HG03095 (cell line): Measurements from ENCODE around the gene NBPF1.
"Not testable (repeated sequence)": the region's sequence is repeated elsewhere in the genome, so short reads cannot be mapped to it uniquely, and the experiment has no call there.

Experiments used
- ATAC-seq: cut with Tn5 transposase; IDR thresholded peaks from one replicate; pipeline ENCODE4 v1.9.1; 2021; ENCODE audit warnings: moderate library complexity; ENCODE audit not compliant: unreplicated experiment

Gene NBPF1

GRCh38 chr1:16518913-16519254 lies 94.5 kb downstream of the NBPF1 start:
- not testable (repeated sequence) for ATAC-seq

GRCh38 chr1:16516694-16517410 lies 96.5 kb downstream of the NBPF1 start:
- not testable (repeated sequence) for ATAC-seq

GRCh38 chr1:16514107-16515055 lies 99.0 kb downstream of the NBPF1 start, which contains the start of gene RNU1-1:
Gene RNU1-1, minus strand, starts transcription at chr1:16514285.
- not testable (repeated sequence) for ATAC-seq

DNA sequence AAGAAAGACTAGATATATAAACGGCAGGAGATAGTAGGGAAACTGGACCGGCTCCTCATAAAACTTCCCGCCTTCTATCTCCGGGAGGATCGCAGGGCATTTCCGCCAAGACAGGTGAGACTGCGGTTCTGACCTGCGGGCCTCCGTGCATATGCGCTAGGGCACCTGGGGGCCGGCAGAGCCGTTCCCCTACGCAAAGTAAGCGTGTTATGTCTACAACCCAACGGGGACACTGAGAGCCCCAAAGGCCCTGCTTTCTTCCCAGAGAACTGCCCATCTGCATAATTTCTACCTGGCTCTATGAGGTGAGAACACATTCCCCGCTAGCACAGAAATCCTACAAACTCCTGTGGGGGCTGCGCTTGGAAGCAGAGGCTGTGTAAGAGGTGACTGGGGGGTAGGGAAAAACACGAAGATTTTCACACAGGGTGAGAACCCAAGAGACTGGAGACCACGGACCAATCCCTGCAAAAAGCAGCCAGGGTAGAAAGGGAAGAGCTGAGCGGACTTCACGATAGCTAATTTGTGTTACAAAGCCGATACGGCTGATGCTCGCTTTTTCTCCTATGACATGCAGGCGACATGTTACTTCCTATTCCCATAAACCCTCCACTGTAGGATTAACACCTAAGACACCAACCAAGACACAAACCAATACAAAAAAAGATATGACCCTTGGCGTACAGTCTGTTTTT lies 99.8 kb downstream of the NBPF1 start:
- ATAC-seq = not testable (repeated sequence)

DNA sequence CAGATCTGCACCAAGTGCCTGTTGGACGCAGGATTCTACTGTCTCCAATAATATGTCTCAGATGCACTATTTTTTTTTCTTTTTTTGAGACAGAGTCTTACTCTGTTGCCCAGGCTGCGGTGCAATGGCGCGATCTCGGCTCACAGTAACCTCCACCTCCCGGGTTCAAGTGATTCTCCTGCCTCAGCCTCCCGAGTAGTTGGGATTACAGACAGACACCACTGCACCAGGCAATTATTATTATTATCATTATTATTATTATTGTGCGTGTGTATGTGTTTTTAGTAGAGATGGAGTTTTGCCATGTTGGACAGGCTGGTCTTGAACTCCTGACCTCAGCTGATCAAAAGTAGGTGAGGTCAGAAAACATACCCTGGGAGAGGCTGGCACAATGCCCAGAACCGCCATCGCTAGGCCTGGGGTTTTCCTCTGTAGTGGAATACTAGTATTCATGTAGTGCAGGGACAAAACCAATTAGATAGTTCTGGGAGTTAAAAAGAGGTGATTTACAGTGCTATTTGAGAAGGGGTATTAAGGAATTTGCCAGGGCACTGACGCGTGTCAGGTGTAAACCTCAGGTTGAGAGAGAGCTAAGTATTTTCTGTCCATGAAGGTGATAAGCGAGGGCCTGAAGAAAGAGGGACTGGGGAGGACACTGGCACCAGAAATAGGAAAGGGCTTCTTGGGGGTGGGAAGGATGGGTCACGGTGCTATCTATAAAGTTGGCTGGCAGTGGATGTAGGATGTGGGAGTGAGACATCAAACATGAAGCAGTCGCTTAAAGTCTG lies 100.5 kb downstream of the NBPF1 start:
- ATAC-seq = not testable (repeated sequence)
